ENCODE measurements around the gene METTL25B.

DNA sequence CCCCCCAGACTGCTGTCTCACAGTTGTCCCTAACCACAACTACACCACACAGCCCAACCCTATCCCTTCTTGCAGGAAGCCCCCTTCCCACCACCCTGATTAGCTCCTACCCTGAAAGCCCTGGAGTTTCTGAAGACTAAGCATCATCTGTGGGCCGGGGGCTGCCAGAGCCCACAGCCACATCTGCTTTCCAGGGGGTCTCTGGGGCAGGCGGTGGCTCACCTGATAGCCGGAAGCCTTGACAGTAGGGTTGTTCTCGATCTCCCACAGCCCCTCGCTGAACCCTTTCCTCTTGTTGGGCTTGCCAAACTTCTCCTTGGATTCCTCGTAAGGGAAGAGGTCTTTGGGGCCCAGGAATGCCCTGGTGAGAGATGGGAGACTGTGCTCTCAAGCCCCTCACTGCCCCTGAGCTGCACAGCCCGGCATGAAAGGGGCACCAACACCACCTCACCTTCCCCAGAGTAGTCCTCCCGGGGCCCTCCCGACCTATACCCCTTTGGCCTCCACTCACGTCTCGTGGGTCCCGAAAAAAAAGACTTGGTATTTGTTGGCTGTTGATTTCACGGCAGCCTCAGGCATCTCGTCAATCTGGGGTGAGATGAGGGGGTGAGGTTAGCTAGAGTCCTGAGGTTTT, 16.6 kb downstream of the METTL25B start:
- TF ChIP-seq, protein P1, sequence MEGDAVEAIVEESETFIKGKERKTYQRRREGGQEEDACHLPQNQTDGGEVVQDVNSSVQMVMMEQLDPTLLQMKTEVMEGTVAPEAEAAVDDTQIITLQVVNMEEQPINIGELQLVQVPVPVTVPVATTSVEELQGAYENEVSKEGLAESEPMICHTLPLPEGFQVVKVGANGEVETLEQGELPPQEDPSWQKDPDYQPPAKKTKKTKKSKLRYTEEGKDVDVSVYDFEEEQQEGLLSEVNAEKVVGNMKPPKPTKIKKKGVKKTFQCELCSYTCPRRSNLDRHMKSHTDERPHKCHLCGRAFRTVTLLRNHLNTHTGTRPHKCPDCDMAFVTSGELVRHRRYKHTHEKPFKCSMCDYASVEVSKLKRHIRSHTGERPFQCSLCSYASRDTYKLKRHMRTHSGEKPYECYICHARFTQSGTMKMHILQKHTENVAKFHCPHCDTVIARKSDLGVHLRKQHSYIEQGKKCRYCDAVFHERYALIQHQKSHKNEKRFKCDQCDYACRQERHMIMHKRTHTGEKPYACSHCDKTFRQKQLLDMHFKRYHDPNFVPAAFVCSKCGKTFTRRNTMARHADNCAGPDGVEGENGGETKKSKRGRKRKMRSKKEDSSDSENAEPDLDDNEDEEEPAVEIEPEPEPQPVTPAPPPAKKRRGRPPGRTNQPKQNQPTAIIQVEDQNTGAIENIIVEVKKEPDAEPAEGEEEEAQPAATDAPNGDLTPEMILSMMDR (IDR thresholded peaks at IDR 0.05 in 8 of 11, conservative IDR thresholded peaks at IDR 0.05 in 3 of 11) = no peak
- no peak for TF ChIP-seq POLR2A (IDR thresholded peaks at IDR 0.05)
- TF ChIP-seq POLR2AphosphoS5 (IDR thresholded peaks at IDR 0.05) = no peak
